Tibial nerve (tissue), 4 donors: Measurements from ENCODE around the gene ANAPC2. TPM values are rescaled to one million over a fixed set of nuclear protein-coding genes. Genes with fewer than 3 reads are reported as not detected.

Source experiments
- DNase-seq, 2 donors: peaks; one replicate each; pipeline ENCODE4 v3.0.0-alpha.2; 2019; ENCODE audit warnings: low spot score in 2 of 2
- H3K27ac ChIP-seq, 4 donors: fragments of 200-600 bp; sonication (generic) in 3 of 4; one replicate each; pipeline ENCODE4 v1.5.1; 2017 to 2019; ENCODE audit warnings: mild to moderate bottlenecking in 1 of 4
- H3K27me3 ChIP-seq, 2 donors: fragments of 200-600 bp; sonication (generic) in 1 of 2; one replicate each; pipeline versions ENCODE4 v1.5.1 to v1.6.0; 2017 to 2019
- H3K36me3 ChIP-seq, 3 donors: fragments of 200-600 bp; sonication (generic); one replicate each; pipeline ENCODE4 v1.5.1; 2018 to 2019
- H3K4me1 ChIP-seq, 4 donors: fragments of 200-600 bp; sonication (generic) in 3 of 4; one replicate each; pipeline ENCODE4 v1.5.1; 2017 to 2019
- H3K4me3 ChIP-seq, 4 donors: fragments of 200-600 bp; sonication (generic) in 3 of 4; one replicate each; pipeline ENCODE4 v1.5.1; 2017 to 2019; ENCODE audit warnings: mild to moderate bottlenecking in 1 of 4, moderate library complexity in 1 of 4
- H3K9me3 ChIP-seq, 4 donors: fragments of 200-600 bp; sonication (generic) in 3 of 4; one replicate each; pipeline ENCODE4 v1.5.1; 2017 to 2019
- CTCF ChIP-seq, 5 experiments: fragments of 200-600 bp in 3 of 5; fragments of 450-650 bp in 2 of 5; sonication (generic) in 3 of 5; IDR thresholded peaks; one replicate each; pipeline ENCODE4 v1.5.1; 2016 to 2019; ENCODE audit warnings: antibody characterized with exemption in 5 of 5, mild to moderate bottlenecking in 3 of 5, moderate library complexity in 2 of 5
- EP300 ChIP-seq, 2 donors: sonication (generic); formaldehyde crosslinking; IDR thresholded peaks; one replicate each; pipeline ENCODE4 v1.6.1; 2017; ENCODE audit warnings: antibody characterized with exemption in 2 of 2, mild to moderate bottlenecking in 1 of 2
- POLR2A ChIP-seq, 2 donors: fragments of 450-650 bp; IDR thresholded peaks; one replicate each; pipeline ENCODE4 v1.6.1; 2017; ENCODE audit warnings: antibody characterized with exemption in 2 of 2, mild to moderate bottlenecking in 2 of 2, moderate library complexity in 2 of 2
- WGBS, 2 donors: methylation state at CpG; one replicate each; pipeline ENCODE4 v1.1.5; 2018; 5-methylcytosine and 5-hydroxymethylcytosine counted together
- total RNA-seq, 4 donors: library from RNA; depleted of rRNA; stranded (reverse); fragments of >200 nt; gene quantifications; one replicate each; pipeline ENCODE4 v1.1.0, GENCODE V29; 2016

ANAPC2 gene
- total RNA-seq, 4 donors from 2014 or later, result 41.6 to 73.0 (median 58.9) TPM

GRCh38 chr9:137228968-137229896, 40.9 kb upstream of the ANAPC2 start:
- TF ChIP-seq POLR2A (IDR thresholded peaks at IDR 0.05) (no peak), EP300 (IDR thresholded peaks at IDR 0.05) (no peak), CTCF (IDR thresholded peaks at IDR 0.05) (no peak)
- peaks cover 0 to 79% of the 10 kb centered on the region in 2 donors for H3K27me3 ChIP-seq
- no peak for DNase-seq
- peaks cover 0 to 20% (median 6%) of the 10 kb centered on the region in 4 donors for H3K4me1 ChIP-seq
- no peak overlapping the region for H3K4me3 ChIP-seq
- no peaks in the 10 kb centered on the region for H3K9me3 ChIP-seq
- H3K27ac ChIP-seq, result no peak overlapping the region
- WGBS, 2 donors, result 53 to 57% methylated on average over 16 of the region's 27 CpGs
- no peaks in the 10 kb centered on the region for H3K36me3 ChIP-seq

GRCh38 chr9:137228506-137228967, 40.2 kb upstream of the ANAPC2 start:
- TF ChIP-seq CTCF (IDR thresholded peaks at IDR 0.05) (no peak), EP300 (IDR thresholded peaks at IDR 0.05) (no peak), POLR2A (IDR thresholded peaks at IDR 0.05) (no peak)
- peaks cover 0 to 72% of the 10 kb centered on the region in 2 donors for H3K27me3 ChIP-seq

GRCh38 chr9:137227853-137228505, 39.6 kb upstream of the ANAPC2 start:
- no peak for DNase-seq
- Histone ChIP-seq H3K27ac (no peak overlapping the region), H3K27me3 (peaks cover 0 to 66% of the 10 kb centered on the region in 2 donors), H3K4me3 (no peak overlapping the region), H3K4me1 (peaks cover 0 to 28% (median 12%) of the 10 kb centered on the region in 4 donors), H3K9me3 (no peaks in the 10 kb centered on the region), H3K36me3 (no peaks in the 10 kb centered on the region)
- TF ChIP-seq EP300 (IDR thresholded peaks at IDR 0.05), result no peak
- no peak for TF ChIP-seq POLR2A (IDR thresholded peaks at IDR 0.05)
- TF ChIP-seq CTCF (IDR thresholded peaks at IDR 0.05), result no peak
- WGBS, 2 donors, result 34 to 41% methylated on average over 12 to 15 of the region's 18 CpGs

More at GRCh38 chr9:137228506-137228967, 40.2 kb upstream of the ANAPC2 start:
- Histone ChIP-seq H3K9me3 (no peaks in the 10 kb centered on the region), H3K4me1 (peaks cover 0 to 26% (median 11%) of the 10 kb centered on the region in 4 donors), H3K4me3 (no peak overlapping the region), H3K27ac (no peak overlapping the region), H3K36me3 (no peaks in the 10 kb centered on the region)
- DNase-seq, result no peak
- WGBS, 2 donors, result 58 to 75% methylated on average over 16 to 27 of the region's 29 CpGs

- DNase-seq, result peak; percentile 45 to 61
- peaks cover 0 to 59% of the 10 kb centered on the region in 2 donors for H3K27me3 ChIP-seq
Measured at GRCh38 chr9:137227054-137227852, 38.9 kb upstream of the ANAPC2 start, which contains the start of gene RNF224. RNF224 (plus strand) TSS chr9:137227502; CDS start chr9:137228336, 834 bp downstream.

More at GRCh38 chr9:137227054-137227852, 38.9 kb upstream of the ANAPC2 start, which contains the start of gene RNF224:
- Histone ChIP-seq H3K36me3 (no peaks in the 10 kb centered on the region), H3K27ac (peak within 1 kb of the TSS in 2 of 4 donors; percentile 17 to 54), H3K4me3 (no peak within 1 kb of the TSS), H3K9me3 (no peaks in the 10 kb centered on the region), H3K4me1 (peaks cover 0 to 35% (median 19%) of the 10 kb centered on the region in 4 donors)
- no peak for TF ChIP-seq EP300 (IDR thresholded peaks at IDR 0.05)
- peak; percentile 81 to 92 (median 85) for TF ChIP-seq CTCF (IDR thresholded peaks at IDR 0.05)
- WGBS, 2 donors, result 3 to 28% methylated on average over 5 to 21 of the region's 25 CpGs
